Transverse colon (tissue), 4 donors: ENCODE results near the gene EIF2S2. TPM values are rescaled to one million over a fixed set of nuclear protein-coding genes. Genes with fewer than 3 reads are reported as not detected.
"Not testable (repeated sequence)": the region's sequence is repeated elsewhere in the genome, so short reads cannot be mapped to it uniquely, and the experiment has no call there.

Experiments used
- DNase-seq: peaks from one replicate; pipeline ENCODE4 v3.0.0-alpha.2; 2019
- H3K27ac ChIP-seq, 4 donors: fragments of 200-600 bp; sonication (generic); 2 replicates each; pipeline ENCODE4 v1.5.1; 2016 to 2018; ENCODE audit warnings: inconsistent platforms in 4 of 4
- H3K27me3 ChIP-seq: fragments of 200-600 bp; sonication (generic); 2 replicates; pipeline ENCODE4 v1.5.1; 2017; ENCODE audit warnings: inconsistent platforms
- H3K36me3 ChIP-seq, 4 donors: fragments of 200-600 bp; sonication (generic); 2 replicates each; pipeline ENCODE4 v1.5.1; 2017 to 2019; ENCODE audit warnings: inconsistent platforms in 4 of 4
- H3K4me1 ChIP-seq, 4 donors: fragments of 200-600 bp; sonication (generic); 2 replicates each; pipeline ENCODE4 v1.5.1; 2017 to 2020; ENCODE audit warnings: inconsistent platforms in 4 of 4
- H3K4me3 ChIP-seq, 4 donors: fragments of 200-600 bp; sonication (generic); 1 replicate in 1 of 4; 2 replicates in 3 of 4; pipeline versions ENCODE4 v1.5.1 to v1.6.1; 2017 to 2019; ENCODE audit warnings: inconsistent platforms in 4 of 4
- H3K9me3 ChIP-seq, 2 donors: fragments of 200-600 bp; sonication (generic); 2 replicates each; pipeline ENCODE4 v1.5.1; 2017 to 2019; ENCODE audit warnings: inconsistent platforms in 2 of 2
- CTCF ChIP-seq, 5 experiments: fragments of 200-600 bp in 3 of 5; fragments of 450-650 bp in 2 of 5; sonication (generic) in 3 of 5; IDR thresholded peaks; 1 replicate in 2 of 5; 2 replicates in 3 of 5; pipeline ENCODE4 v1.5.1; 2016 to 2017; ENCODE audit warnings: antibody characterized with exemption in 5 of 5, inconsistent platforms in 3 of 5, mild to moderate bottlenecking in 2 of 5, moderate library complexity in 1 of 5
- EP300 ChIP-seq: sonication (generic); formaldehyde crosslinking; IDR thresholded peaks from one replicate; pipeline ENCODE4 v1.6.1; 2017; ENCODE audit warnings: antibody characterized with exemption, low read depth
- POLR2A ChIP-seq: fragments of 450-650 bp; IDR thresholded peaks from one replicate; pipeline ENCODE4 v1.6.1; 2016; ENCODE audit warnings: antibody characterized with exemption, mild to moderate bottlenecking, moderate library complexity
- POLR2AphosphoS5 ChIP-seq, 3 donors: sonication (generic); formaldehyde crosslinking; IDR thresholded peaks; one replicate each; pipeline ENCODE4 v1.6.1; 2016; ENCODE audit warnings: antibody characterized with exemption in 3 of 3
- WGBS, 2 donors: methylation state at CpG; one replicate each; pipeline ENCODE4 v1.1.5; 2018; ENCODE audit warnings: low coverage in 1 of 2; 5-methylcytosine and 5-hydroxymethylcytosine counted together
- in situ Hi-C, 4 donors: fragments of 200-750 bp; cut with MboI; loops; one replicate each; pipeline versions ENCODE4 v1.15.0 to v1.15.1; 2017; ENCODE audit warnings: low sequenced_read_pairs in 3 of 4, low pct_ligation_motif_present in 1 of 4, low pct_unique_long_range_greater_than_20kb in 1 of 4
- intact Hi-C: fragments of 100-400 bp; cut with DNase I; formaldehyde crosslinking; loops from one replicate; pipeline ENCODE4 v1.15.1; 2023; ENCODE audit warnings: low total_unique reads
- total RNA-seq, 4 donors: library from RNA; depleted of rRNA; stranded (reverse); fragments of >200 nt; gene quantifications; one replicate each; pipeline ENCODE4 v1.1.0, GENCODE V29; 2016

The EIF2S2 gene
- total RNA-seq, 4 donors from 2014 or later: 15.3 to 42.1 (median 23.9) TPM

GRCh38 chr20:34141293-34141692 is 29.2 kb upstream of the EIF2S2 start:
- DNase-seq: no peak
- Histone ChIP-seq H3K4me3 (no peak overlapping the region), H3K4me1 (no peaks in the 10 kb centered on the region), H3K9me3 (no peaks in the 10 kb centered on the region), H3K36me3 (no peaks in the 10 kb centered on the region), H3K27me3 (peaks cover 5% of the 10 kb centered on the region), H3K27ac (no peak overlapping the region)
- no peak for TF ChIP-seq CTCF (IDR thresholded peaks at IDR 0.05)
- TF ChIP-seq EP300: no peak
- no peak for TF ChIP-seq POLR2AphosphoS5 (IDR thresholded peaks at IDR 0.05)
- no peak for TF ChIP-seq POLR2A
- intact Hi-C loops: no loop called here
- in situ Hi-C loops: no loop called here
- WGBS, 2 donors: 33 to 47% methylated on average over 2 of the region's 2 CpGs

GRCh38 chr20:34135525-34136275 is 23.7 kb upstream of the EIF2S2 start:
- H3K36me3 ChIP-seq, H3K27ac ChIP-seq, intact Hi-C loops, H3K4me1 ChIP-seq, DNase-seq, H3K4me3 ChIP-seq, H3K27me3 ChIP-seq, in situ Hi-C loops, H3K9me3 ChIP-seq: not testable (repeated sequence)
- 74 to 85% methylated on average over 8 to 11 of the region's 11 CpGs for WGBS, 2 donors

- in situ Hi-C loops, DNase-seq, H3K27ac ChIP-seq, H3K27me3 ChIP-seq, H3K36me3 ChIP-seq, H3K4me3 ChIP-seq, H3K9me3 ChIP-seq, H3K4me1 ChIP-seq: not testable (repeated sequence)
- WGBS, 2 donors: 50% methylated on average over 2 of the region's 4 CpGs; no CpG with 5 or more reads in 1 of the 2 donors
- intact Hi-C loops: loop anchor here (5.0 kb wide), 1 partner anchor 271 kb away; no protein-coding TSS in a partner anchor
Measured at GRCh38 chr20:34133365-34133860, 21.4 kb upstream of the EIF2S2 start.

GRCh38 chr20:34132943-34133342 is 20.9 kb upstream of the EIF2S2 start:
- DNase-seq, H3K27me3 ChIP-seq, H3K9me3 ChIP-seq, H3K4me3 ChIP-seq, in situ Hi-C loops, H3K36me3 ChIP-seq, H3K27ac ChIP-seq, H3K4me1 ChIP-seq: not testable (repeated sequence)
- 85% methylated on average over 7 of the region's 21 CpGs; no CpG with 5 or more reads in 1 of the 2 donors for WGBS, 2 donors
- intact Hi-C loops: loop anchor here (5.0 kb wide), 1 partner anchor 271 kb away; no protein-coding TSS in a partner anchor

- H3K27me3 ChIP-seq, H3K4me1 ChIP-seq, DNase-seq, H3K4me3 ChIP-seq, H3K9me3 ChIP-seq, H3K27ac ChIP-seq, in situ Hi-C loops, H3K36me3 ChIP-seq: not testable (repeated sequence)
- intact Hi-C loops: loop anchor here (5.0 kb wide), 1 partner anchor 270 kb away; no protein-coding TSS in a partner anchor
- WGBS, 2 donors: 80% methylated on average over 1 of the region's 26 CpGs; no CpG with 5 or more reads in 1 of the 2 donors
Measured at GRCh38 chr20:34132491-34132890, 20.4 kb upstream of the EIF2S2 start.

- no peaks in the 10 kb centered on the region for H3K9me3 ChIP-seq
- TF ChIP-seq EP300 (no peak), POLR2AphosphoS5 (IDR thresholded peaks at IDR 0.05) (no peak), CTCF (IDR thresholded peaks at IDR 0.05) (no peak), POLR2A (no peak)
Measured at GRCh38 chr20:34131491-34131890, 19.4 kb upstream of the EIF2S2 start.

More at GRCh38 chr20:34131491-34131890, 19.4 kb upstream of the EIF2S2 start:
- Histone ChIP-seq H3K27me3 (no peaks in the 10 kb centered on the region), H3K4me3 (no peak overlapping the region), H3K36me3 (no peaks in the 10 kb centered on the region), H3K4me1 (peaks cover 0 to 3% (median 1%) of the 10 kb centered on the region in 4 donors), H3K27ac (no peak overlapping the region)
- DNase-seq: no peak
- in situ Hi-C loops (no loop called here), intact Hi-C loops (loop anchor here (5.0 kb wide), 1 partner anchor 269 kb away; no protein-coding TSS in a partner anchor)
- 54 to 89% methylated on average over 4 of the region's 4 CpGs for WGBS, 2 donors
